ENCODE measurements around the gene VDR. TPM values are rescaled to one million over a fixed set of nuclear protein-coding genes. Genes with fewer than 3 reads are reported as not detected.
A peak's percentile ranks its signal among the peaks of the same experiment; 100 is the strongest.

Gene VDR
- total RNA-seq, 4 donors from 2014 or later, result 36.7 to 47.9 (median 41.2) TPM

DNA sequence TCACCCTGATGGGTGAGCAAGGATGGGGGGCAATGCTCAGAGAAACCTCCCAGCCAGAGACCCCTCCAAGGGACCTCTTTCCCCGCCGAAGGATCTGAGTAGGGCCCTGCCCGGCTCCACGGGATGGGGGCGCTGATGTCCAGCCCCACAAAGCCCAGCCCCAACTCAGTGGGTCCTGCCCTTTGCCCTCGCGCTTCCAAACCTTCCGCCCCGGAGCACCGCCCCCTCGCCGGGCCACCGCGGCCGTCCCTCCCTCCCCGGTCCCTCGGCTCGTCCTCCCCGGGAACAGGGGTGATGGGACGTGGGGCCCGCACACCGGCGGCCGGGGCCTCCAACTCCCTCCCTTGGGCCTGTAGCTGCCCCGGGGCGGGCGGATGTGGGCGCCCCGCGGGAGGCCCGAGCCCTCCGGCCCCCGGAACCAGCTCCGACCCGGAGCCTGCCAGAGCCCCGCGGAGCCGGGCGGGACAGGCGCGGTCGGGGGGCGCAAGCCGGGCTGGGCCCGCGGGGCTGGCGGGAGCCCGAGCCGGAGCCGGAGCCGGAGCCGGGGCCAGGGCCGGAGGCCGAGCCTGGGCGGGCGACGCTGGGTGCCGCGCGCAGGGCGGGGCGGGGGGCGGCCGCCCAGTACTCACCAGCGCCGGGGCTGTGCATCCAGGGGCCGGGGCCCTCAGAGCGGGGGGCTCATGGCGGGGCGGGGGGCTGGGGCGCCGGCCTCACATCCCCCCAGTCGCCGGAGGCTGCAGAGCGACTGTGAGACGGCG lies 85.5 kb downstream of the VDR start:
- DNase-seq (ENCODE audit: low spot score in 2 of 2), result peak in 1 of 2 donors; percentile 88
- no peaks in the 10 kb centered on the region for H3K27me3 ChIP-seq
- no peaks in the 10 kb centered on the region for H3K36me3 ChIP-seq
- H3K4me3 ChIP-seq, result peak overlapping the region; percentile 78
- H3K27ac ChIP-seq, result peak overlapping the region; percentile 97
- H3K9me3 ChIP-seq, result no peaks in the 10 kb centered on the region
- TF ChIP-seq POLR2AphosphoS5 (IDR thresholded peaks at IDR 0.05), result peak in 1 of 3 donors; percentile 10
- TF ChIP-seq EP300 (IDR thresholded peaks at IDR 0.05), result no peak
- peak in 1 of 2 donors; percentile 21 for TF ChIP-seq POLR2A (IDR thresholded peaks at IDR 0.05)
- TF ChIP-seq CTCF (IDR thresholded peaks at IDR 0.05), result peak in 1 of 2 donors; percentile 10
- H3K4me1 ChIP-seq, result peaks cover 86% of the 10 kb centered on the region
- 8% methylated on average over 10 of the region's 77 CpGs for WGBS

- Histone ChIP-seq H3K27me3 (no peaks in the 10 kb centered on the region), H3K27ac (peak overlapping the region; percentile 97), H3K4me1 (peaks cover 86% of the 10 kb centered on the region), H3K36me3 (no peaks in the 10 kb centered on the region), H3K4me3 (peak overlapping the region; percentile 78), H3K9me3 (no peaks in the 10 kb centered on the region)
- no peak for TF ChIP-seq EP300 (IDR thresholded peaks at IDR 0.05)
- no peak for TF ChIP-seq POLR2AphosphoS5 (IDR thresholded peaks at IDR 0.05)
- TF ChIP-seq POLR2A (IDR thresholded peaks at IDR 0.05), result no peak
- TF ChIP-seq CTCF (IDR thresholded peaks at IDR 0.05), result no peak
- WGBS, result 15% methylated on average over 17 of the region's 23 CpGs
- DNase-seq (ENCODE audit: low spot score in 2 of 2), result no peak
These were observed 86.2 kb downstream of the VDR start for GRCh38 chr12:47818467-47819137.

DNA sequence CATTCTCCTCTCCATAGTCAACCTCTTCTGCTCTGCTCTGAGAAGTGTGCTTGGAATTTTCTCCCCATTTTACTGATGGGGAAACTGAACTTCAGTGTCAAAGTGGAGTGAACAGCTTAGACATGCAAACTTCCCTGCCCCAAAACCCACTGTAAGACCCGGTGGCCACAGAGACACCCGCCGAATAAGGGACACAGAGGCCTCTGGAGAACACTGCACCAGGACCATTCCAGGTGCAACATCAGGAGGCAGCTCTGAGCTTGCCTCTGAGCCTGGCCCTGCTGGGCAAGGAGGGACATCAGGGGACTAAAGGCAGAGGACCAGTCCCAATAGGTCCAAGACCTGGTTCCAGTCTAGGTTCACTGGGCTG lies 86.8 kb downstream of the VDR start:
- H3K27me3 ChIP-seq, result no peaks in the 10 kb centered on the region
- DNase-seq (ENCODE audit: low spot score in 2 of 2), result no peak
- TF ChIP-seq CTCF (IDR thresholded peaks at IDR 0.05) (no peak), POLR2A (IDR thresholded peaks at IDR 0.05) (no peak), EP300 (IDR thresholded peaks at IDR 0.05) (no peak)
- H3K4me3 ChIP-seq, result peak overlapping the region; percentile 78
- H3K27ac ChIP-seq, result peak overlapping the region; percentile 97
- H3K36me3 ChIP-seq, result no peaks in the 10 kb centered on the region
- no peaks in the 10 kb centered on the region for H3K9me3 ChIP-seq
- peaks cover 86% of the 10 kb centered on the region for H3K4me1 ChIP-seq
- 83% methylated on average over 3 of the region's 3 CpGs for WGBS

GRCh38 chr12:47817272-47818006 lies 87.4 kb downstream of the VDR start:
- Histone ChIP-seq H3K36me3 (no peaks in the 10 kb centered on the region), H3K27me3 (no peaks in the 10 kb centered on the region), H3K4me3 (peak overlapping the region; percentile 78), H3K4me1 (peaks cover 85% of the 10 kb centered on the region), H3K27ac (peak overlapping the region; percentile 97), H3K9me3 (no peaks in the 10 kb centered on the region)
- 36% methylated on average over 6 of the region's 7 CpGs for WGBS
- no peak for TF ChIP-seq EP300 (IDR thresholded peaks at IDR 0.05)
- no peak for TF ChIP-seq POLR2AphosphoS5 (IDR thresholded peaks at IDR 0.05)
- TF ChIP-seq CTCF (IDR thresholded peaks at IDR 0.05), result no peak
- TF ChIP-seq POLR2A (IDR thresholded peaks at IDR 0.05), result no peak
- no peak for DNase-seq (ENCODE audit: low spot score in 2 of 2)

Measured in suprapubic skin (tissue), 4 donors.